A549 (cell line): ENCODE data around the gene PRTFDC1.

Experiments
- BCL3 ChIP-seq: fragments of >200 bp; sonication (Bioruptor Twin); formaldehyde crosslinking; IDR thresholded peaks from 3 replicates; pipeline ENCODE4 v1.6.1; 2016
- CEBPB ChIP-seq, 2 experiments: fragments of >200 bp in 1 of 2; sonication (Bioruptor Twin) in 1 of 2; formaldehyde crosslinking in 1 of 2; IDR thresholded peaks; 2 replicates each; pipeline ENCODE4 v1.6.1; 2012 to 2016
- CTCF ChIP-seq: fragments of >200 bp; sonication (Bioruptor Twin); formaldehyde crosslinking; IDR thresholded peaks from 3 replicates; pipeline ENCODE4 v1.5.1; 2016
- ELK1 ChIP-seq: fragments of 150-350 bp; IDR thresholded peaks from 2 replicates; pipeline ENCODE4 v1.6.1; 2014; ENCODE audit warnings: low read depth, mild to moderate bottlenecking, low read length
- EP300 ChIP-seq, 2 experiments: fragments of >200 bp; sonication (Bioruptor Twin); formaldehyde crosslinking; IDR thresholded peaks; 2 replicates in 1 of 2; 3 replicates in 1 of 2; pipeline ENCODE4 v1.6.1; 2016 to 2017
- MAZ ChIP-seq: fragments of 150-350 bp; IDR thresholded peaks from 2 replicates; pipeline ENCODE4 v1.6.1; 2014; ENCODE audit warnings: antibody characterized with exemption, low read depth, low read length, borderline replicate concordance
- NR3C1 ChIP-seq: fragments of >200 bp; sonication (Bioruptor Twin); formaldehyde crosslinking; IDR thresholded peaks from 3 replicates; pipeline ENCODE4 v1.6.1; 2017
- PHF8 ChIP-seq: fragments of 200-600 bp; sonication (generic); IDR thresholded peaks from 2 replicates; pipeline ENCODE4 v1.6.1; 2016; ENCODE audit warnings: low read depth, mild to moderate bottlenecking, antibody characterized with exemption, moderate library complexity, borderline replicate concordance
- POLR2A ChIP-seq: IDR thresholded peaks from 2 replicates; pipeline ENCODE4 v1.6.1; 2012; ENCODE audit warnings: mild to moderate bottlenecking, low read length
- RAD21 ChIP-seq, 2 experiments: fragments of >200 bp in 1 of 2; sonication (Bioruptor Twin) in 1 of 2; formaldehyde crosslinking in 1 of 2; IDR thresholded peaks in 1 of 2; conservative IDR thresholded peaks in 1 of 2; 2 replicates in 1 of 2; 3 replicates in 1 of 2; pipeline ENCODE4 v1.6.1; 2012 to 2018; ENCODE audit warnings: inconsistent platforms in 1 of 2
- RCOR1 ChIP-seq: fragments of 150-350 bp; IDR thresholded peaks from 2 replicates; pipeline ENCODE4 v1.6.1; 2014; ENCODE audit warnings: antibody characterized with exemption, low read length, low read depth
- REST ChIP-seq: fragments of 200-600 bp; sonication (generic); IDR thresholded peaks from 2 replicates; pipeline ENCODE4 v1.6.1; 2016; ENCODE audit warnings: antibody characterized with exemption, mild to moderate bottlenecking, moderate library complexity

- TF ChIP-seq POLR2A (no peak), CTCF (no peak), RAD21 (conservative IDR thresholded peaks at IDR 0.05 in 1 of 2, IDR thresholded peaks at IDR 0.05 in 1 of 2) (no peak), CEBPB (IDR thresholded peaks at IDR 0.05) (no peak), RCOR1 (no peak), BCL3 (no peak), MAZ (no peak), PHF8 (no peak), REST (no peak), EP300 (IDR thresholded peaks at IDR 0.05) (no peak), ELK1 (no peak), NR3C1 (no peak)
Observed at GRCh38 chr10:24969841-24970281, 17.5 kb upstream of the PRTFDC1 start.
